ENCODE data around the gene PTGS1. TPM values are rescaled to one million over a fixed set of nuclear protein-coding genes. Genes with fewer than 3 reads are reported as not detected.
A peak's percentile ranks its signal among the peaks of the same experiment; 100 is the strongest.
"Not testable (repeated sequence)": the region's sequence is repeated elsewhere in the genome, so short reads cannot be mapped to it uniquely, and the experiment has no call there.

Gene PTGS1
- total RNA-seq, 1 donor from 2014 or later, result 0.97 TPM

GRCh38 chr9:122402403-122402871 is 31.6 kb downstream of the PTGS1 start:
- no peak overlapping the region for H3K4me3 Mint-ChIP-seq (ENCODE audit: unreplicated experiment)
- peak overlapping the region; percentile 67 for H3K27ac Mint-ChIP-seq (ENCODE audit: unreplicated experiment)
- DNase-seq (ENCODE audit: low spot score), result no peak
- no peaks in the 10 kb centered on the region for H3K27me3 Mint-ChIP-seq (ENCODE audit: low read depth)
- no peak for TF ChIP-seq CTCF (IDR thresholded peaks at IDR 0.05)
- H3K4me1 Mint-ChIP-seq (ENCODE audit: low read depth), result peaks cover 10% of the 10 kb centered on the region
- no peaks in the 10 kb centered on the region for H3K36me3 Mint-ChIP-seq (ENCODE audit: low read depth)
- peaks cover 12% of the 10 kb centered on the region for H3K9me3 Mint-ChIP-seq (ENCODE audit: low read depth)

GRCh38 chr9:122402874-122403273 is 32.0 kb downstream of the PTGS1 start:
- Mint-ChIP-seq H3K36me3 (ENCODE audit: low read depth) (no peaks in the 10 kb centered on the region), H3K9me3 (ENCODE audit: low read depth) (peaks cover 12% of the 10 kb centered on the region), H3K4me3 (ENCODE audit: unreplicated experiment) (no peak overlapping the region), H3K4me1 (ENCODE audit: low read depth) (peaks cover 10% of the 10 kb centered on the region), H3K27ac (ENCODE audit: unreplicated experiment) (peak overlapping the region; percentile 67), H3K27me3 (ENCODE audit: low read depth) (no peaks in the 10 kb centered on the region)
- TF ChIP-seq CTCF (IDR thresholded peaks at IDR 0.05), result no peak
- no peak for DNase-seq (ENCODE audit: low spot score)

GRCh38 chr9:122403381-122404000 is 32.7 kb downstream of the PTGS1 start:
- H3K9me3 Mint-ChIP-seq (ENCODE audit: low read depth), result peaks cover 12% of the 10 kb centered on the region
- no peaks in the 10 kb centered on the region for H3K27me3 Mint-ChIP-seq (ENCODE audit: low read depth)
- H3K27ac Mint-ChIP-seq (ENCODE audit: unreplicated experiment), result no peak overlapping the region
- no peak for TF ChIP-seq CTCF (IDR thresholded peaks at IDR 0.05)
- peaks cover 10% of the 10 kb centered on the region for H3K4me1 Mint-ChIP-seq (ENCODE audit: low read depth)
- DNase-seq (ENCODE audit: low spot score), result no peak
- no peak overlapping the region for H3K4me3 Mint-ChIP-seq (ENCODE audit: unreplicated experiment)
- no peaks in the 10 kb centered on the region for H3K36me3 Mint-ChIP-seq (ENCODE audit: low read depth)

GRCh38 chr9:122405304-122406069 is 34.7 kb downstream of the PTGS1 start:
- not testable (repeated sequence) for H3K4me1 Mint-ChIP-seq (ENCODE audit: low read depth); H3K9me3 Mint-ChIP-seq (ENCODE audit: low read depth); H3K27ac Mint-ChIP-seq (ENCODE audit: unreplicated experiment); H3K36me3 Mint-ChIP-seq (ENCODE audit: low read depth); DNase-seq (ENCODE audit: low spot score); H3K27me3 Mint-ChIP-seq (ENCODE audit: low read depth)
- peak overlapping the region; percentile 66 for H3K4me3 Mint-ChIP-seq (ENCODE audit: unreplicated experiment)

GRCh38 chr9:122406070-122406890 is 35.5 kb downstream of the PTGS1 start:
- TF ChIP-seq CTCF (IDR thresholded peaks at IDR 0.05), result no peak
- Mint-ChIP-seq H3K4me3 (ENCODE audit: unreplicated experiment) (peak overlapping the region; percentile 66), H3K9me3 (ENCODE audit: low read depth) (no peaks in the 10 kb centered on the region), H3K4me1 (ENCODE audit: low read depth) (peaks cover 10% of the 10 kb centered on the region), H3K27ac (ENCODE audit: unreplicated experiment) (no peak overlapping the region), H3K27me3 (ENCODE audit: low read depth) (no peaks in the 10 kb centered on the region), H3K36me3 (ENCODE audit: low read depth) (no peaks in the 10 kb centered on the region)
- no peak for DNase-seq (ENCODE audit: low spot score)

GRCh38 chr9:122414108-122414507 is 43.3 kb downstream of the PTGS1 start:
- not testable (repeated sequence) for H3K36me3 Mint-ChIP-seq (ENCODE audit: low read depth); H3K9me3 Mint-ChIP-seq (ENCODE audit: low read depth); H3K27ac Mint-ChIP-seq (ENCODE audit: unreplicated experiment); H3K4me1 Mint-ChIP-seq (ENCODE audit: low read depth); DNase-seq (ENCODE audit: low spot score); H3K4me3 Mint-ChIP-seq (ENCODE audit: unreplicated experiment)
- peaks cover 13% of the 10 kb centered on the region for H3K27me3 Mint-ChIP-seq (ENCODE audit: low read depth)

Data from chondrocyte (in vitro differentiated cells).